Esophagus squamous epithelium (tissue), 4 donors: ENCODE results near the gene RBM47.

ENCODE experiments used
- CTCF ChIP-seq, 6 experiments: fragments of 450-650 bp in 4 of 6; fragments of 200-600 bp in 2 of 6; sonication (generic) in 2 of 6; IDR thresholded peaks; one replicate each; pipeline ENCODE4 v1.5.1; 2016 to 2019; ENCODE audit warnings: antibody characterized with exemption in 6 of 6, mild to moderate bottlenecking in 4 of 6, moderate library complexity in 4 of 6
- POLR2A ChIP-seq, 4 donors: fragments of 450-650 bp; IDR thresholded peaks; one replicate each; pipeline ENCODE4 v1.6.1; 2017; ENCODE audit warnings: antibody characterized with exemption in 4 of 4, mild to moderate bottlenecking in 4 of 4, moderate library complexity in 3 of 4

GRCh38 chr4:40606239-40606767, 23.4 kb downstream of the RBM47 start:
- TF ChIP-seq POLR2A (IDR thresholded peaks at IDR 0.05) (no peak), CTCF (IDR thresholded peaks at IDR 0.05) (no peak)
